ENCODE data around the gene MUC13.

The MUC13 gene

DNA sequence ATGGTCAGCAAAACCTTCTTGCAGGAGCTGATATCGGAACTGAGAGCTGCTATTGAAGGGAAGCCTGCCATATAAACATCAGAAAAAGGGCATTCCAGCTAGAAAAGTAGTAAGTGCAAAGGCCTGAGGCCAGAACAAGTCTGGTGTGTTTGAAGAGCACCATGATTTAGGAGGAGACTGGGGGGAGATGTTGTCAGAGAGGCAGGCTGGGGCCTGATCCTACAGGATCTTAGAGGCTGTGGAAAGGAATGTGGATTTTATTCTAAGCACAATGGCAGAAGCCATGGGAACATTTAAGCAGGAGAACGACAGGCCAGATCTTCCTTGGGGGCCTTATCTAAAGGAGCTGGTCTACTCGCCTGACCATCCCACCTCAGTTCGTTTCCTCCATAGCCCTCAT lies 5.1 kb upstream of the MUC13 start:
- Histone ChIP-seq H3K18ac (ENCODE audit: low read depth in 1 of 2, low read length in 2 of 2) (no peak overlapping the region), H3K27me3 (ENCODE audit: control insufficient read depth in 1 of 2, insufficient read depth in 1 of 2, low read length in 2 of 2) (no peaks in the 10 kb centered on the region), H3K27ac (ENCODE audit: low read length, poor library complexity, severe bottlenecking) (no peak overlapping the region), H3K23ac (ENCODE audit: low read length in 2 of 2) (no peak overlapping the region), H2BK5ac (ENCODE audit: low read depth, low read length, poor library complexity, severe bottlenecking) (no peak overlapping the region), H3K9me3 (ENCODE audit: control insufficient read depth, low read length) (no peaks in the 10 kb centered on the region), H3K9ac (ENCODE audit: low read length) (no peak overlapping the region), H2BK120ac (ENCODE audit: low read depth, low read length) (no peak overlapping the region), H3K14ac (ENCODE audit: low read length in 2 of 2) (no peak overlapping the region), H3K4me3 (ENCODE audit: insufficient read depth in 1 of 2, low read depth in 1 of 2, low read length in 2 of 2) (no peak overlapping the region), H3K36me3 (ENCODE audit: control insufficient read depth in 1 of 2, insufficient read depth in 2 of 2, low read depth in 1 of 2, low read length in 2 of 2) (no peaks in the 10 kb centered on the region), H4K91ac (ENCODE audit: low read length) (no peak overlapping the region), H3K4me1 (ENCODE audit: control insufficient read depth, insufficient read depth, low read depth, low read length) (no peaks in the 10 kb centered on the region), H3K4me2 (ENCODE audit: low read length, poor library complexity, severe bottlenecking) (no peak overlapping the region), H3K79me1 (replicated peaks; ENCODE audit: low read length, poor library complexity, severe bottlenecking) (no peaks in the 10 kb centered on the region), H2BK12ac (ENCODE audit: low read length in 2 of 2) (no peak overlapping the region), H4K8ac (ENCODE audit: low read length) (no peak overlapping the region), H2AFZ (ENCODE audit: low read depth, low read length) (no peak overlapping the region), H2BK15ac (ENCODE audit: low read depth, poor library complexity, severe bottlenecking) (no peak overlapping the region), H2AK5ac (ENCODE audit: low read length, severe bottlenecking) (no peak overlapping the region), H3K4ac (ENCODE audit: low read depth in 1 of 2, low read length in 2 of 2) (no peak overlapping the region)
- WGBS, result 85% methylated on average over 4 of the region's 4 CpGs
- no peak for DNase-seq

DNA sequence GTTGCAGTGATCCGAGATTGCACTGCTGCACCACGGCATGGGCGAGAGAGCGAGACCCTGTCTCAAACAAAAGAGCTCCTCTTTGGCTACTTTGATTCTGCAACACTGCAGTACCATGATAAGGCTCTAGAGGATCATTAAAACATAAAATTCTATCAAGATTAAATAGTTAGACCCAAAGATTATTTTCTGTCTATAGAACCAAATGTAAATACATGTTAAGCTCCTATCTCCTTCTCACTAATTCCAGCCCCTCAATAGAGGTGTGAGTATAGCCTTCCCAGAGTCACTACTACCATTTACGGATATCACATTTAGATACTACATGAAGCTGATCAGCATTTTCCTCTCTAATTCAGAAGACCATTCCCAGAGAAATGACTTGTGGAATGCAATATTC lies 4.3 kb upstream of the MUC13 start:
- H3K4me1 ChIP-seq (ENCODE audit: control insufficient read depth, insufficient read depth, low read depth, low read length), result no peaks in the 10 kb centered on the region
- H2AFZ ChIP-seq (ENCODE audit: low read depth, low read length), result no peak overlapping the region
- no peak overlapping the region for H3K4ac ChIP-seq (ENCODE audit: low read depth in 1 of 2, low read length in 2 of 2)
- no peak overlapping the region for H3K18ac ChIP-seq (ENCODE audit: low read depth in 1 of 2, low read length in 2 of 2)
- no peak overlapping the region for H3K14ac ChIP-seq (ENCODE audit: low read length in 2 of 2)
- no peak overlapping the region for H3K9ac ChIP-seq (ENCODE audit: low read length)
- H2BK5ac ChIP-seq (ENCODE audit: low read depth, low read length, poor library complexity, severe bottlenecking), result no peak overlapping the region
- H2BK12ac ChIP-seq (ENCODE audit: low read length in 2 of 2), result no peak overlapping the region
- H3K23ac ChIP-seq (ENCODE audit: low read length in 2 of 2), result no peak overlapping the region
- H4K91ac ChIP-seq (ENCODE audit: low read length), result no peak overlapping the region
- 97% methylated on average over 3 of the region's 5 CpGs for WGBS
- H3K27me3 ChIP-seq (ENCODE audit: control insufficient read depth in 1 of 2, insufficient read depth in 1 of 2, low read length in 2 of 2), result no peaks in the 10 kb centered on the region
- H3K9me3 ChIP-seq (ENCODE audit: control insufficient read depth, low read length), result no peaks in the 10 kb centered on the region
- no peak overlapping the region for H3K4me2 ChIP-seq (ENCODE audit: low read length, poor library complexity, severe bottlenecking)
- no peak overlapping the region for H2BK15ac ChIP-seq (ENCODE audit: low read depth, poor library complexity, severe bottlenecking)
- no peak overlapping the region for H4K8ac ChIP-seq (ENCODE audit: low read length)
- no peak for DNase-seq
- H2AK5ac ChIP-seq (ENCODE audit: low read length, severe bottlenecking), result no peak overlapping the region
- H2BK120ac ChIP-seq (ENCODE audit: low read depth, low read length), result no peak overlapping the region
- no peak overlapping the region for H3K27ac ChIP-seq (ENCODE audit: low read length, poor library complexity, severe bottlenecking)
- H3K79me1 ChIP-seq (replicated peaks; ENCODE audit: low read length, poor library complexity, severe bottlenecking), result no peaks in the 10 kb centered on the region
- no peaks in the 10 kb centered on the region for H3K36me3 ChIP-seq (ENCODE audit: control insufficient read depth in 1 of 2, insufficient read depth in 2 of 2, low read depth in 1 of 2, low read length in 2 of 2)
- no peak overlapping the region for H3K4me3 ChIP-seq (ENCODE audit: insufficient read depth in 1 of 2, low read depth in 1 of 2, low read length in 2 of 2)

DNA sequence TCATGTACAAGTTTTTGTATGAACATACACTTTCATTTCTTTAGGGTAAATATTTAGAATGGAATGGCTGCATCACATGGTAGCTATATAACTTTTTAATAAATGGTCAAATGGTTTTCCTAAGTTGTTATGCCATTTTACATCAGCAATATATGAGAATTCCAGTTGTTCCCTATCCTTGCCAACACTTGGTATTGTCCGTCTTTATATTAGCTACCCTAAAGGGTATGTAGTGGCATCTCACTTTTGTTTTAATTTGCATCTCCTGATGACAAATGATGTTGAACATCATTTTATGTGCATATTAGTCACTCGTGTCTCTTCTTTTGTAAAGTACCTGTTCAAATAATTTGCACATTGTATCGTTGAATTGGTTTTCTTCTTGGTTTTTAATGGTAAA lies 2.5 kb upstream of the MUC13 start:
- Histone ChIP-seq H3K4me3 (ENCODE audit: insufficient read depth in 1 of 2, low read depth in 1 of 2, low read length in 2 of 2) (no peak overlapping the region), H2BK12ac (ENCODE audit: low read length in 2 of 2) (no peak overlapping the region), H3K36me3 (ENCODE audit: control insufficient read depth in 1 of 2, insufficient read depth in 2 of 2, low read depth in 1 of 2, low read length in 2 of 2) (no peaks in the 10 kb centered on the region), H3K9ac (ENCODE audit: low read length) (no peak overlapping the region), H2BK15ac (ENCODE audit: low read depth, poor library complexity, severe bottlenecking) (no peak overlapping the region), H3K9me3 (ENCODE audit: control insufficient read depth, low read length) (no peaks in the 10 kb centered on the region), H3K23ac (ENCODE audit: low read length in 2 of 2) (no peak overlapping the region), H3K18ac (ENCODE audit: low read depth in 1 of 2, low read length in 2 of 2) (no peak overlapping the region), H3K4me1 (ENCODE audit: control insufficient read depth, insufficient read depth, low read depth, low read length) (no peaks in the 10 kb centered on the region), H3K27me3 (ENCODE audit: control insufficient read depth in 1 of 2, insufficient read depth in 1 of 2, low read length in 2 of 2) (peaks cover 0 to 7% of the 10 kb centered on the region in 2 experiments), H2AK5ac (ENCODE audit: low read length, severe bottlenecking) (no peak overlapping the region), H3K79me1 (replicated peaks; ENCODE audit: low read length, poor library complexity, severe bottlenecking) (no peaks in the 10 kb centered on the region), H3K4me2 (ENCODE audit: low read length, poor library complexity, severe bottlenecking) (no peak overlapping the region), H2AFZ (ENCODE audit: low read depth, low read length) (no peak overlapping the region), H3K27ac (ENCODE audit: low read length, poor library complexity, severe bottlenecking) (no peak overlapping the region), H2BK5ac (ENCODE audit: low read depth, low read length, poor library complexity, severe bottlenecking) (no peak overlapping the region), H4K91ac (ENCODE audit: low read length) (no peak overlapping the region), H4K8ac (ENCODE audit: low read length) (no peak overlapping the region), H2BK120ac (ENCODE audit: low read depth, low read length) (no peak overlapping the region), H3K14ac (ENCODE audit: low read length in 2 of 2) (no peak overlapping the region), H3K4ac (ENCODE audit: low read depth in 1 of 2, low read length in 2 of 2) (no peak overlapping the region)
- WGBS, result no CpG with 5 or more reads among the region's 3 CpGs
- DNase-seq, result no peak

DNA sequence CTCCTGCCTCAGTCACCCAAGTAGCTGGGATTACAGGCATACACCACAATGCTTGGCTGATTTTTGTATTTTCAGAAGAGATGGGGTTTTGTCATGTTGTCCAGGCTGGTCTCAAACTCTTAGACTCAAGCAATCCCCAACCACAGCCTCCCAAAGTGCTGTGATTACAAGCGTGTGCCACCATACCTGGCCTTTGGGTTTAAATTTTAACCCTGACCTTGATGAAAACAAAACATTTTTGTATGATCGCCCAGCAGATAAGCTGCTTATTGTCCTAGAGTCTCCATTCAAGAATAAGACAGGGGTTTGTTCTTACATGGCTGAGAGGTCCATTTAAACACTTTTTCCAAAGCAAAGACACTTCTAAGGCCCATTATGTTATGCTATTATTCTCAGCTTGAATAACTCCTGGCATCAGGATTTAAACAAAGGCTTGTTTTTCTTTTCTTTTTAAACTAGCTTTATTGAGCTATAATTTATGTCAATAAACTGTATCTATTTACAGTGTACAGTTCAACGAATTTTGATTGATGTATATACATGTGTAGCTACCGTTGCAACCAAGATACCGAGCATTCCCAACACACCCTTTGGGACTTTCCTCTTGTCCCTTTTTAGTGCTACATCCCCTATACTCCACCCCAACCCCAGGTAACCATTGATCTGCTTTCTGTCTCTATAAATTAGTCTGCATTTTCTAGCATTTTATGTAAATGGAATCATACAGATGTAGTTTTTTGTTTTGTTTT lies 1.4 kb upstream of the MUC13 start:
- peaks cover 0 to 7% of the 10 kb centered on the region in 2 experiments for H3K27me3 ChIP-seq (ENCODE audit: control insufficient read depth in 1 of 2, insufficient read depth in 1 of 2, low read length in 2 of 2)
- no peak overlapping the region for H2AFZ ChIP-seq (ENCODE audit: low read depth, low read length)
- H3K23ac ChIP-seq (ENCODE audit: low read length in 2 of 2), result no peak overlapping the region
- no peak for DNase-seq
- no peaks in the 10 kb centered on the region for H3K36me3 ChIP-seq (ENCODE audit: control insufficient read depth in 1 of 2, insufficient read depth in 2 of 2, low read depth in 1 of 2, low read length in 2 of 2)
- H3K27ac ChIP-seq (ENCODE audit: low read length, poor library complexity, severe bottlenecking), result no peak overlapping the region
- no peak overlapping the region for H2BK120ac ChIP-seq (ENCODE audit: low read depth, low read length)
- no peak overlapping the region for H3K4ac ChIP-seq (ENCODE audit: low read depth in 1 of 2, low read length in 2 of 2)
- WGBS, result 94% methylated on average over 4 of the region's 5 CpGs
- H3K14ac ChIP-seq (ENCODE audit: low read length in 2 of 2), result no peak overlapping the region
- H4K91ac ChIP-seq (ENCODE audit: low read length), result no peak overlapping the region
- H3K4me1 ChIP-seq (ENCODE audit: control insufficient read depth, insufficient read depth, low read depth, low read length), result no peaks in the 10 kb centered on the region
- H2BK15ac ChIP-seq (ENCODE audit: low read depth, poor library complexity, severe bottlenecking), result no peak overlapping the region
- H4K8ac ChIP-seq (ENCODE audit: low read length), result no peak overlapping the region
- H3K79me1 ChIP-seq (replicated peaks; ENCODE audit: low read length, poor library complexity, severe bottlenecking), result no peaks in the 10 kb centered on the region
- no peak overlapping the region for H3K9ac ChIP-seq (ENCODE audit: low read length)
- no peak overlapping the region for H2BK12ac ChIP-seq (ENCODE audit: low read length in 2 of 2)
- H3K18ac ChIP-seq (ENCODE audit: low read depth in 1 of 2, low read length in 2 of 2), result no peak overlapping the region
- no peak overlapping the region for H2AK5ac ChIP-seq (ENCODE audit: low read length, severe bottlenecking)
- H3K9me3 ChIP-seq (ENCODE audit: control insufficient read depth, low read length), result no peaks in the 10 kb centered on the region
- no peak overlapping the region for H2BK5ac ChIP-seq (ENCODE audit: low read depth, low read length, poor library complexity, severe bottlenecking)
- no peak overlapping the region for H3K4me2 ChIP-seq (ENCODE audit: low read length, poor library complexity, severe bottlenecking)
- H3K4me3 ChIP-seq (ENCODE audit: insufficient read depth in 1 of 2, low read depth in 1 of 2, low read length in 2 of 2), result no peak overlapping the region
